ENCODE results near the gene GALNT10. TPM values are rescaled to one million over a fixed set of nuclear protein-coding genes. Genes with fewer than 3 reads are reported as not detected.

Gene GALNT10
- total and polyA plus RNA-seq, 2 of the 4 experiments (the other 2 are of a cell fraction), result 46.2 to 67.0 TPM

- CTCF ChIA-PET, result interaction anchor here (0.7 to 3.3 kb wide), 2 partner anchors 12 to 212 kb away, joined by 3 to 15 read pairs; no protein-coding TSS in a partner anchor
- in situ Hi-C loops (cut with MboI; ENCODE audit: low sequenced_read_pairs), result no loop called here
Observed at GRCh38 chr5:154193283-154193682, 2.8 kb downstream of the GALNT10 start.

More at GRCh38 chr5:154193283-154193682, 2.8 kb downstream of the GALNT10 start:
- H4K5ac ChIP-seq (ENCODE audit: low read depth, low read length), result no peak overlapping the region
- DNase-seq (no peak), ATAC-seq (ENCODE audit: low read depth) (no peak)
- H2BK20ac ChIP-seq (ENCODE audit: low read depth, low read length), result no peak overlapping the region
- H2AK5ac ChIP-seq (ENCODE audit: low read depth, low read length), result no peak overlapping the region
- H2AK9ac ChIP-seq (replicated peaks; ENCODE audit: low read depth, low read length, poor library complexity), result no peak overlapping the region
- dilution Hi-C loops (cut with HindIII; ENCODE audit: low sequenced_read_pairs, unreplicated experiment), result no loop called here
- no CpG with 5 or more reads among the region's 3 CpGs for WGBS, 2 experiments (ENCODE audit: extremely low coverage in 2 of 2, insufficient read length in 1 of 2)
- peaks cover 18% of the 10 kb centered on the region for H3K9me1 ChIP-seq (ENCODE audit: insufficient read depth, low read length)
- 0 out of 2 replicates have a peak overlapping the region, but pooled peaks have one; percentile 0 for H3K14ac ChIP-seq (replicated peaks; ENCODE audit: low read depth, low read length)
- BruUV-seq (replicated peaks), result no TSS peak
- no peak overlapping the region for H3K27ac ChIP-seq (ENCODE audit: insufficient read depth, low read length)
- peak overlapping the region; percentile 25 for H3K4ac ChIP-seq (ENCODE audit: low read depth, low read length)
- H3K9ac ChIP-seq (ENCODE audit: low read depth, low read length), result peak overlapping the region; percentile 5; the same call in 1 of the 2 replicates
- no peak overlapping the region for H2BK15ac ChIP-seq (ENCODE audit: low read depth, low read length)
- TF ChIP-seq CHD1 (IDR thresholded peaks at IDR 0.05; ENCODE audit: low read depth, low read length), result no peak
- TF ChIP-seq CTCF (conservative IDR thresholded peaks at IDR 0.05; ENCODE audit: low read depth, low read length), result no peak
- no peak for TF ChIP-seq NFE2L2 (IDR thresholded peaks at IDR 0.05; ENCODE audit: low read depth, low read length)
- no peak for TF ChIP-seq CEBPB (IDR thresholded peaks at IDR 0.05; ENCODE audit: low read depth, low read length)
- no peak for TF ChIP-seq MXI1 (IDR thresholded peaks at IDR 0.05; ENCODE audit: borderline replicate concordance, low read depth, low read length)
- TF ChIP-seq RFX5 (IDR thresholded peaks at IDR 0.05; ENCODE audit: low read depth, low read length), result no peak
- TF ChIP-seq FOS (IDR thresholded peaks at IDR 0.05; ENCODE audit: low read depth, low read length), result no peak
- no peak for TF ChIP-seq MAFK (IDR thresholded peaks at IDR 0.05; ENCODE audit: low read depth, low read length)
- H2AFZ ChIP-seq (replicated peaks; ENCODE audit: low read length, poor library complexity), result no peak overlapping the region
- H3K4me3 ChIP-seq (ENCODE audit: insufficient read depth, low read depth, low read length), result no peak overlapping the region
- no peaks in the 10 kb centered on the region for H3K9me3 ChIP-seq (ENCODE audit: control insufficient read depth, insufficient read depth, low read length)
- intact Hi-C loops (cut with micrococcal nuclease), result loop anchor here (5.0 kb wide), 1 partner anchor 664 kb away; the partner anchor contains the start of gene CNOT8
- H2BK120ac ChIP-seq (ENCODE audit: low read depth, low read length), result 0 out of 2 replicates have a peak overlapping the region, but pooled peaks have one; percentile 35
- no peak overlapping the region for H2BK5ac ChIP-seq (ENCODE audit: low read depth, low read length, poor library complexity, severe bottlenecking)
- H4K20me1 ChIP-seq (ENCODE audit: insufficient read depth, low read length), result peaks cover 17% of the 10 kb centered on the region; the same call in 1 of the 2 replicates
- peak overlapping the region; percentile 13; the same call in 1 of the 2 replicates for H3K4me2 ChIP-seq (ENCODE audit: low read depth, low read length)
- peaks cover 28% of the 10 kb centered on the region for H3K4me1 ChIP-seq (ENCODE audit: control insufficient read depth, insufficient read depth, low read length)
- H4K8ac ChIP-seq (ENCODE audit: low read depth in 2 of 2, low read length in 2 of 2), result no peak overlapping the region
- H3K18ac ChIP-seq (ENCODE audit: low read depth, low read length), result no peak overlapping the region
- no peak overlapping the region for H4K91ac ChIP-seq (ENCODE audit: insufficient read depth, low read depth, low read length)
- H3K23ac ChIP-seq (ENCODE audit: low read depth, low read length), result no peak overlapping the region
- POLR2A ChIA-PET (ENCODE audit: unreplicated experiment), result no interaction called here
- no peak overlapping the region for H3K56ac ChIP-seq (ENCODE audit: extremely low read depth, insufficient read depth, low read length)
- H3K36me3 ChIP-seq (ENCODE audit: control insufficient read depth, insufficient read depth, low read length), result no peaks in the 10 kb centered on the region
- H3K27me3 ChIP-seq (ENCODE audit: control insufficient read depth, insufficient read depth, low read length), result no peaks in the 10 kb centered on the region
- H3K79me1 ChIP-seq (ENCODE audit: low read depth in 1 of 2, low read length in 2 of 2), result peaks cover 30 to 70% of the 10 kb centered on the region in 2 experiments

Measured in IMR-90 (cell line).